Measurements from ENCODE around the gene PDE4D. TPM values are rescaled to one million over a fixed set of nuclear protein-coding genes. Genes with fewer than 3 reads are reported as not detected.
A peak's percentile ranks its signal among the peaks of the same experiment; 100 is the strongest.
"Not testable (repeated sequence)": the region's sequence is repeated elsewhere in the genome, so short reads cannot be mapped to it uniquely, and the experiment has no call there.

The PDE4D gene
- total and polyA plus RNA-seq, 3 experiments from 2014 or later: 5.6 to 18.3 (median 17.7) TPM

- POLR2A ChIA-PET: no interaction called here
- Histone ChIP-seq H3K27me3 (ENCODE audit: insufficient read depth, low read length, poor library complexity, severe bottlenecking) (no peaks in the 10 kb centered on the region), H3K27ac (ENCODE audit: low read depth, low read length) (no peak overlapping the region), H3K4me1 (ENCODE audit: insufficient read depth, low read length) (no peaks in the 10 kb centered on the region), H3K4me3 (ENCODE audit: low read length) (no peak overlapping the region), H3K36me3 (ENCODE audit: insufficient read depth, low read length) (no peaks in the 10 kb centered on the region), H3K9me3 (ENCODE audit: low read length) (no peaks in the 10 kb centered on the region)
- H3K4me3 Mint-ChIP-seq: no peak overlapping the region
- no peaks in the 10 kb centered on the region for H3K27me3 Mint-ChIP-seq
- no peak overlapping the region for H3K27ac Mint-ChIP-seq
- H3K9me3 Mint-ChIP-seq: no peaks in the 10 kb centered on the region
- H3K36me3 Mint-ChIP-seq: no peaks in the 10 kb centered on the region
- H3K4me1 Mint-ChIP-seq: peaks cover 0 to 9% (median 8%) of the 10 kb centered on the region in 3 donors
- CTCF ChIA-PET: no interaction called here
- DNase-seq: no peak
Measured at GRCh38 chr5:59666440-59667068, 227.0 kb downstream of the PDE4D start.

GRCh38 chr5:59665832-59666203 is 227.7 kb downstream of the PDE4D start:
- H3K4me3 Mint-ChIP-seq; CTCF ChIA-PET; POLR2A ChIA-PET; H3K27ac Mint-ChIP-seq; H3K27me3 ChIP-seq (ENCODE audit: insufficient read depth, low read length, poor library complexity, severe bottlenecking); H3K36me3 ChIP-seq (ENCODE audit: insufficient read depth, low read length); H3K9me3 ChIP-seq (ENCODE audit: low read length); H3K9me3 Mint-ChIP-seq; H3K4me1 ChIP-seq (ENCODE audit: insufficient read depth, low read length); DNase-seq; H3K36me3 Mint-ChIP-seq; H3K27ac ChIP-seq (ENCODE audit: low read depth, low read length); H3K4me3 ChIP-seq (ENCODE audit: low read length); H3K27me3 Mint-ChIP-seq: not testable (repeated sequence)
- peaks cover 0 to 11% (median 11%) of the 10 kb centered on the region in 3 donors for H3K4me1 Mint-ChIP-seq

GRCh38 chr5:59665086-59665831 is 228.3 kb downstream of the PDE4D start:
- Mint-ChIP-seq H3K4me1 (peaks cover 0 to 11% (median 11%) of the 10 kb centered on the region in 3 donors), H3K36me3 (no peaks in the 10 kb centered on the region), H3K4me3 (no peak overlapping the region), H3K27me3 (no peaks in the 10 kb centered on the region), H3K27ac (no peak overlapping the region), H3K9me3 (no peaks in the 10 kb centered on the region)
- Histone ChIP-seq H3K27me3 (ENCODE audit: insufficient read depth, low read length, poor library complexity, severe bottlenecking) (no peaks in the 10 kb centered on the region), H3K36me3 (ENCODE audit: insufficient read depth, low read length) (no peaks in the 10 kb centered on the region), H3K9me3 (ENCODE audit: low read length) (no peaks in the 10 kb centered on the region), H3K27ac (ENCODE audit: low read depth, low read length) (no peak overlapping the region), H3K4me3 (ENCODE audit: low read length) (no peak overlapping the region), H3K4me1 (ENCODE audit: insufficient read depth, low read length) (no peaks in the 10 kb centered on the region)
- ChIA-PET CTCF (no interaction called here), POLR2A (no interaction called here)
- no peak for DNase-seq

GRCh38 chr5:59661954-59662615 is 231.4 kb downstream of the PDE4D start:
- no peak overlapping the region for H3K4me3 ChIP-seq (ENCODE audit: low read length)
- no peaks in the 10 kb centered on the region for H3K27me3 Mint-ChIP-seq
- CTCF ChIA-PET: no interaction called here
- H3K4me1 Mint-ChIP-seq: peaks cover 0 to 11% (median 11%) of the 10 kb centered on the region in 3 donors
- DNase-seq: no peak
- no peaks in the 10 kb centered on the region for H3K36me3 Mint-ChIP-seq
- no peaks in the 10 kb centered on the region for H3K4me1 ChIP-seq (ENCODE audit: insufficient read depth, low read length)
- no peak overlapping the region for H3K27ac ChIP-seq (ENCODE audit: low read depth, low read length)
- H3K9me3 ChIP-seq (ENCODE audit: low read length): no peaks in the 10 kb centered on the region
- no peaks in the 10 kb centered on the region for H3K27me3 ChIP-seq (ENCODE audit: insufficient read depth, low read length, poor library complexity, severe bottlenecking)
- H3K27ac Mint-ChIP-seq: peak overlapping the region in 2 of 8 donors; percentile 9 to 72
- H3K36me3 ChIP-seq (ENCODE audit: insufficient read depth, low read length): no peaks in the 10 kb centered on the region
- peak overlapping the region in 2 of 7 donors; percentile 16 to 20 for H3K4me3 Mint-ChIP-seq
- no peaks in the 10 kb centered on the region for H3K9me3 Mint-ChIP-seq
- POLR2A ChIA-PET: no interaction called here

- no peaks in the 10 kb centered on the region for H3K27me3 ChIP-seq (ENCODE audit: insufficient read depth, low read length, poor library complexity, severe bottlenecking)
- Mint-ChIP-seq H3K4me1 (peaks cover 0 to 11% (median 11%) of the 10 kb centered on the region in 3 donors), H3K27ac (no peak overlapping the region), H3K4me3 (no peak overlapping the region), H3K9me3 (no peaks in the 10 kb centered on the region), H3K36me3 (no peaks in the 10 kb centered on the region), H3K27me3 (no peaks in the 10 kb centered on the region)
- H3K9me3 ChIP-seq (ENCODE audit: low read length): no peaks in the 10 kb centered on the region
- H3K36me3 ChIP-seq (ENCODE audit: insufficient read depth, low read length): no peaks in the 10 kb centered on the region
- POLR2A ChIA-PET: no interaction called here
- H3K4me1 ChIP-seq (ENCODE audit: insufficient read depth, low read length): no peaks in the 10 kb centered on the region
- H3K4me3 ChIP-seq (ENCODE audit: low read length): no peak overlapping the region
- CTCF ChIA-PET: interaction anchor here (1.1 kb wide), 1 partner anchor 11 kb away, joined by 3 read pairs; no protein-coding TSS in a partner anchor
- H3K27ac ChIP-seq (ENCODE audit: low read depth, low read length): no peak overlapping the region
- no peak for DNase-seq
Measured at GRCh38 chr5:59661311-59661710, 232.2 kb downstream of the PDE4D start.

- Histone ChIP-seq H3K4me1 (ENCODE audit: insufficient read depth, low read length) (no peaks in the 10 kb centered on the region), H3K4me3 (ENCODE audit: low read length) (no peak overlapping the region), H3K27ac (ENCODE audit: low read depth, low read length) (no peak overlapping the region), H3K27me3 (ENCODE audit: insufficient read depth, low read length, poor library complexity, severe bottlenecking) (no peaks in the 10 kb centered on the region), H3K9me3 (ENCODE audit: low read length) (no peaks in the 10 kb centered on the region), H3K36me3 (ENCODE audit: insufficient read depth, low read length) (no peaks in the 10 kb centered on the region)
- Mint-ChIP-seq H3K9me3 (no peaks in the 10 kb centered on the region), H3K27me3 (no peaks in the 10 kb centered on the region), H3K4me1 (peaks cover 2 to 11% (median 11%) of the 10 kb centered on the region in 3 donors), H3K36me3 (no peaks in the 10 kb centered on the region), H3K27ac (no peak overlapping the region), H3K4me3 (no peak overlapping the region)
- ChIA-PET CTCF (interaction anchor here (1.1 kb wide), 1 partner anchor 12 kb away, joined by 3 read pairs; no protein-coding TSS in a partner anchor), POLR2A (no interaction called here)
- DNase-seq: no peak
Measured at GRCh38 chr5:59660737-59661136, 232.8 kb downstream of the PDE4D start.

- peaks cover 2 to 3% (median 2%) of the 10 kb centered on the region in 3 donors for H3K4me1 Mint-ChIP-seq
- no peak overlapping the region for H3K4me3 Mint-ChIP-seq
- Histone ChIP-seq H3K27me3 (ENCODE audit: insufficient read depth, low read length, poor library complexity, severe bottlenecking) (no peaks in the 10 kb centered on the region), H3K36me3 (ENCODE audit: insufficient read depth, low read length) (no peaks in the 10 kb centered on the region), H3K9me3 (ENCODE audit: low read length) (no peaks in the 10 kb centered on the region), H3K4me3 (ENCODE audit: low read length) (no peak overlapping the region), H3K4me1 (ENCODE audit: insufficient read depth, low read length) (no peaks in the 10 kb centered on the region), H3K27ac (ENCODE audit: low read depth, low read length) (no peak overlapping the region)
- no peaks in the 10 kb centered on the region for H3K9me3 Mint-ChIP-seq
- H3K36me3 Mint-ChIP-seq: no peaks in the 10 kb centered on the region
- H3K27ac Mint-ChIP-seq: no peak overlapping the region
- POLR2A ChIA-PET: no interaction called here
- CTCF ChIA-PET: no interaction called here
- no peaks in the 10 kb centered on the region for H3K27me3 Mint-ChIP-seq
- no peak for DNase-seq
Measured at GRCh38 chr5:59656351-59657254, 236.9 kb downstream of the PDE4D start.
